Stimulated activated CD4-positive, alpha-beta T cell treated with anti-CD3 and anti-CD28 coated beads, TNF-alpha, amount 100 ng/mL, for 48 hours (primary cell): ENCODE data around the gene GLB1L3.
"Not testable (repeated sequence)": the region's sequence is repeated elsewhere in the genome, so short reads cannot be mapped to it uniquely, and the experiment has no call there.

Experiments
- DNase-seq, 3 donors: peaks; one replicate each; pipeline ENCODE4 v3.0.0-alpha.2; 2020; ENCODE audit warnings: low read depth in 3 of 3

GLB1L3 gene

GRCh38 chr11:134275188-134275533, 1.0 kb upstream of the GLB1L3 start:
- DNase-seq: no peak

DNA sequence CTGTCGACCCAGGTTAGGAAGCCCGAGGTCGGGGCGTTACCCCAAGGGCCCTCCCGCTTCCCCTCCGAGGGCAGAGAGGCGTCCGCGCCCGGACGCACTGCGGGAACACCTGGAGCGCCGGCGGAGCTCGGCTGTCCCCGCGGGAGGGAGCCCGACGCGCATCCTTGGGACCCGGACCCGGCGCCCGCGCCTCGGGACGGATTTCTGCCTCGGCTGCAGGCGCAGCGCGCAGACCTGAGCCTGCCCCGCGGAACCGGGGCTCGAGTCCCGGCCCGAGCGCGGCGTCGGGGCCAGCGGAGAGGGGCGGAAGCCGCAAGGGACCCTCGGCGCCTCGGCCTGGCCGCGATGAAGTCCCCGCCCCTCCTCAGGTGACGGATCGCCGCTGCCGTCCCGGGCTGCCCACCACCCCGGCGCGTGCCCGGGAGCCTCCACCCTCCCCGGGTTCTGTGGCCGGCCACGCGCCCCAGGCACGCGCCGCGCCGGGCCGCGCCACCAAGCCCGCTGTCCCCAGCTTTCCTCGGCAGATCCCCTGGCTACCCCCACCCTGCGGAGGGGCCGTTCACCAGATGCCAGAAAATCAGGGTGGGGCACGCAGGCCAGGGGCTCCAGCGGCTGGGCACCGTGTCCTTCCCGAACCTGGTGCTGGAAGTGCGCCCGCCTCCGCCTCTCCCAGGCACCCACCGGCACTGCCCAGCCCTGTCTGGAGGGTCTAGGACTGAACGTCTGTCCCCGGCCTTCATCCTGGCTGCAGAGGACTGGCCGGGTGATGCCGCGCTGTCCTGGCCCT, 410 bp downstream of the GLB1L3 start:
- no peak for DNase-seq

GRCh38 chr11:134277183-134278001, 1.2 kb downstream of the GLB1L3 start:
- DNase-seq: no peak

DNA sequence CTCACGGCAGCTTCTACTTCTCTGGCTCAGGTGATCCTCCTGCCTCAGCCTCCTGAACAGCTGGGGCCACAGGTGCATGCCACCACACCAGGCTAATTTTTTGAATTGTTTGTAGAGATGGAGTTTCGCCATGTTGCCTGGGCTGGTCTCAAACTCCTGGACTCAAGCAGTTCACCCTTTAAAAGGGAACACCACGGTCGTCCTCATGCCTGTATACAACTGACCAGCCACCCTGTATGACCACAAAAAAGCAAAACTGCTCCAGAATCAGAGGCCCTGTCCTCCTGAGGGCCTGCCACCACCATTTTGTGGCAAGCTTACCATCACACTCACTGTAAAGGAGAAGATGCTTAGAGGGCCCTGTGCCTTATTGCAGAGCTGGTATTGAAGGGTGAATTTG, 2.2 kb downstream of the GLB1L3 start:
- no peak for DNase-seq

DNA sequence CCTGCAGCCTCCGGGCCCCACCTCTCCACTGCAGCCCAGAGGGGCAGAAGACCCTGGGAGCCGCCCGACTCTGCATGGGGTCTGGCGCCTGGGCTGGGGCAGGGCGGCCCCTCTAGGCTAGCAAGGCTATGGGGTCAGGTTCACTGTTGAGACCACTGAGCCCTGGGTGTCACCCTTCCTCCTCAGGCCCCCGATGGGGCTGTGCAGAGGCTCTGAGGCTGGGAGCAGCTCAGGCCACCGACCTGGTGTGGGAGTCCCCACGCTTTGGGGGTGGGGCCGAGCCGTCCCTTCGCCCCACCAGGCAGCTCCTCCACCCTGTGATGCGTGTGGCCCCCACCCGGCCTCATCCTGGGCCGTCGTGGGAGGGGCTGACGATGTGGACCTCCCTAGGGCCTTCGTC, 5.5 kb downstream of the GLB1L3 start:
- DNase-seq: not testable (repeated sequence)

GRCh38 chr11:134282121-134283045, 6.2 kb downstream of the GLB1L3 start:
- DNase-seq: no peak

GRCh38 chr11:134283461-134284230, 7.5 kb downstream of the GLB1L3 start:
- no peak for DNase-seq

DNA sequence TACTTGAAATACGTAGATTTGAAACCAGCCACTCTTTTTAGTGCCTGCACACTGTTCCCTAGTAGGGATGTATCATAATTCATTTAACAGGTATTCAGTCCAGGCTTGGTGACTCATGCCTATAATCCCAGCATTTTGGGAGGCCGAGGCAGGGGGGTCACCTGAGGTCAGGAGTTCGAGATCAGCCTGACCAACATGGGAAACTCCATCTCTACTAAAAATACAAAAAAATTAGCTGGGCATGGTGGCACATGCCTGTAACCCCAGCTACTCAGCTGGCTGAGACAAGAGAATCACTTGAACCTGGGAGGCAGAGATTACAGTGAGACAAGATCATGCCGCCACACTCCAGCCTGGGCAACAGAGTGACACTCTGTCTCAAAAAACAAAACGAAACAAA, 8.2 kb downstream of the GLB1L3 start:
- not testable (repeated sequence) for DNase-seq

- DNase-seq: no peak
Measured at GRCh38 chr11:134287561-134287960, 11.4 kb downstream of the GLB1L3 start.

- DNase-seq: no peak
Measured at GRCh38 chr11:134288486-134288885, 12.3 kb downstream of the GLB1L3 start.

GRCh38 chr11:134289167-134289566, 13.0 kb downstream of the GLB1L3 start:
- DNase-seq: no peak

- no peak for DNase-seq
Measured at GRCh38 chr11:134289789-134290188, 13.6 kb downstream of the GLB1L3 start.

DNA sequence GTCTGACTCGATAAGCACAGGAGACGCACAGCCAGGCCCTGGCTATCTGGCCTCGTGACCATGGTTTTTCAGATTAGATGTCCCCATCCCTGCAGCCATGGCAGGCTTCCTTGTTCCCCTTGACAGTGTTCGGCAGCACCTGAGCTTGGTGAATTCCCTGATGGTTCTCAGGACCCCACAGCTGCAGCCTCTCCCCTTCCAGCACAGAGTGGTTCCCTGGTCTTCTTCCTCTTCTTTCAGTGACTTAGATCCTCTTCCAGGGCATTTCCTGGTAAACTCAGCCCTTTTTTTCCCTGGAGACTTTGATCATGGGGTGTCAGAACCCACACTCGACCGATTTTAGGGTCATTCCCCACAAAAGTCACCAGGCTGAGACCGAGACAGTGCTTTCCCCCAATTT, 14.5 kb downstream of the GLB1L3 start:
- no peak for DNase-seq

GRCh38 chr11:134291196-134291595, 15.0 kb downstream of the GLB1L3 start:
- DNase-seq: no peak

DNA sequence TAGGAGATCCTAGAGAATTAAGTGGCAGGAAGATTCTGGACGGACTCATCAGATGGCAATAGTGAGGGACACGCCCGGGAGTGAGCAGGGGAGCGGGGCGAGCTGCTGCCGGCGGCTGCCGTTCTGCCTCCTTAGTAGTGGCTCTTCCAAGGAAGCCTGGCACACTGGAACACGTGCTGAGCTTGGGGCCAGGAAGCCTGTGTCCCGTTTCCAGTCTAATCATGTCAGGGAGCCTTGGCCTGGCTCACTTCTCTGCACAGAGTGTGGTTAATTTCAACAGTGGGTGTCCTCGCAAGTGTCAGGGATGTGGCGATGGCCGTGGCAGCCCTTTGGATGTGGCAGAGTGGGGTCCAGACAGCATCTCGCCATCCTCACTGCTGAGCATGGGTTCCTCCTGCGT, 16.5 kb downstream of the GLB1L3 start:
- no peak for DNase-seq

- no peak for DNase-seq
Measured at GRCh38 chr11:134293119-134294113, 17.2 kb downstream of the GLB1L3 start.

GRCh38 chr11:134294664-134295063, 18.5 kb downstream of the GLB1L3 start:
- DNase-seq: no peak

DNA sequence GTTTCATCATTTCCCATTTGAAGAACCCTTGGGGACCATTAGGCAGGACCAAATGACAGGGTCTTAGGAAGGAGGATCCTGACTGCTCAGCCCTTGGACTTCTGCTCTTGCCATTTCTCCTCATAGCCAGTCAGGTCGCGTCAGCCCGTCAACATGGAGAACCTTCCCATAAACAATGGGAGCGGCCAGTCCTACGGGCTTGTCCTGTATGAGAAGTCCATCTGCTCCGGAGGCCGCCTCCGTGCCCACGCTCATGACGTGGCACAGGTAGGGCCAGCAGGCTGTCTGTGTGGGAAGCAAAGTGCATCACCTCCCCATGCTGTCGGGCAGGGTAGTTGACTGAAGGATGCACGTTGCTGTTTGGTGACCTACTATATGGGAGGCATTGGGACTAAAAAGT, 36.0 kb downstream of the GLB1L3 start:
- DNase-seq: no peak

DNA sequence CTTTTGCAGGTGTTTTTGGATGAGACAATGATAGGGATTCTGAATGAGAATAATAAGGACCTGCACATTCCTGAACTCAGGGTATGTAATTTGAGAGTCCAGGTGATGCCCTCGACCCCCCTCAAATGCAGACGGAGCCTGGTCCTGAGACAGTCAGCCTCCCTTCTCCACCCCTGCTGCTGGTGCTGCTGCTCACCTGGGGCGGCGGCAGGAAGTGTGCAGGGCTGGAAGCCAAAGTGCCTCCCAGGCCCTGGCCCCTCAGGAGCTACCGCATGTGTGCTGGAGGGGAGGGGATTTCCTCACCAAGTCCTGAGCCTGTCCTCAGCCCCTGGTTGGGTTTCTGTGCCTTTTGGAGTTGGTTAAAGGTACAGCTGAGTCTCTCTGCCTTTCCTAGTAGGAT, 36.6 kb downstream of the GLB1L3 start:
- DNase-seq: no peak

- DNase-seq: no peak
Measured at GRCh38 chr11:134313379-134313778, 37.2 kb downstream of the GLB1L3 start.
